Activated T-helper 2 cell treated with anti-CD3 and anti-CD28 coated beads, Interferon-gamma antibody, Interleukin-2, Interleukin-4, amounts not matched to agents 10 μg/mL and 5 μg/mL and 100 μg/mL, durations not matched to agents 14 hours and 24 hours and 36 hours (primary cell): ENCODE data around the gene MTHFSD. TPM values are rescaled to one million over a fixed set of nuclear protein-coding genes. Genes with fewer than 3 reads are reported as not detected.

Source experiments
- DNase-seq: peaks from one replicate; pipeline ENCODE4 v3.0.0; 2021; ENCODE audit warnings: low spot score
- H3K27ac Mint-ChIP-seq: one replicate; pipeline ENCODE4 v1.8.0; 2021; ENCODE audit warnings: mixed read lengths
- H3K27me3 Mint-ChIP-seq: one replicate; pipeline ENCODE4 v1.8.0; 2021; ENCODE audit warnings: low read depth, mixed read lengths
- H3K36me3 Mint-ChIP-seq: one replicate; pipeline ENCODE4 v1.8.0; 2021; ENCODE audit warnings: low read depth, mixed read lengths
- H3K4me1 Mint-ChIP-seq: one replicate; pipeline ENCODE4 v1.8.0; 2021; ENCODE audit warnings: low read depth, mixed read lengths
- H3K4me3 Mint-ChIP-seq: one replicate; pipeline ENCODE4 v1.8.0; 2021; ENCODE audit warnings: low read depth, mild to moderate bottlenecking, moderate library complexity, mixed read lengths
- H3K9me3 Mint-ChIP-seq: one replicate; pipeline ENCODE4 v1.8.0; 2021; ENCODE audit warnings: mixed read lengths
- intact Hi-C: fragments of 100-400 bp; cut with micrococcal nuclease; formaldehyde crosslinking; loops from one replicate; pipeline ENCODE4 v1.15.1; 2023
- total RNA-seq: library from RNA; stranded (reverse); gene quantifications from 2 replicates; pipeline ENCODE4 v1.2.3, GENCODE V29; 2022

Gene MTHFSD
- total RNA-seq, 1 donor from 2014 or later = 21.9 TPM

GRCh38 chr16:86547286-86547685 lies 7.7 kb downstream of the MTHFSD start:
- no peaks in the 10 kb centered on the region for H3K9me3 Mint-ChIP-seq
- H3K27me3 Mint-ChIP-seq = no peaks in the 10 kb centered on the region
- H3K4me3 Mint-ChIP-seq = no peak overlapping the region
- intact Hi-C loops = no loop called here
- no peak overlapping the region for H3K27ac Mint-ChIP-seq
- no peak for DNase-seq
- H3K4me1 Mint-ChIP-seq = peaks cover 22% of the 10 kb centered on the region
- H3K36me3 Mint-ChIP-seq = peaks cover 60% of the 10 kb centered on the region

DNA sequence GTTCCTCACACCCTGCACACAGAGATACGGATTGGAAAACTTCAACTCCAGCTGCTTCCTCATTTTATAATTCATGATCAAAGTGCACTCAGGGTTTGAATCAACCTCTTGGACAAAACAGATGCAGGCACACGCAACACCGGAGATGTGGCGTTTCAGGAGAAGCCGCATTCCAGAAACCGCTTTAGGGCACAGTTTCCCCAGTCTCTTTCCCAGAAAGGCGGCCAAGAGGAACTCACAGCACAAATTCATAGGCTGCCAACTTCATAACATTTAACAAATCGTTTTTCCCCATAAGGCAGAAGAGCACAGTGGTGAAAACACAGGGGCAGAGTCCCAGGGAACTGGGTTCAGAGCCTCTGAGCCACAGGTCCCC lies 8.4 kb downstream of the MTHFSD start:
- H3K27ac Mint-ChIP-seq = no peak overlapping the region
- no peak for DNase-seq
- no peaks in the 10 kb centered on the region for H3K27me3 Mint-ChIP-seq
- intact Hi-C loops = no loop called here
- no peak overlapping the region for H3K4me3 Mint-ChIP-seq
- H3K36me3 Mint-ChIP-seq = peaks cover 61% of the 10 kb centered on the region
- no peaks in the 10 kb centered on the region for H3K9me3 Mint-ChIP-seq
- H3K4me1 Mint-ChIP-seq = peaks cover 22% of the 10 kb centered on the region

DNA sequence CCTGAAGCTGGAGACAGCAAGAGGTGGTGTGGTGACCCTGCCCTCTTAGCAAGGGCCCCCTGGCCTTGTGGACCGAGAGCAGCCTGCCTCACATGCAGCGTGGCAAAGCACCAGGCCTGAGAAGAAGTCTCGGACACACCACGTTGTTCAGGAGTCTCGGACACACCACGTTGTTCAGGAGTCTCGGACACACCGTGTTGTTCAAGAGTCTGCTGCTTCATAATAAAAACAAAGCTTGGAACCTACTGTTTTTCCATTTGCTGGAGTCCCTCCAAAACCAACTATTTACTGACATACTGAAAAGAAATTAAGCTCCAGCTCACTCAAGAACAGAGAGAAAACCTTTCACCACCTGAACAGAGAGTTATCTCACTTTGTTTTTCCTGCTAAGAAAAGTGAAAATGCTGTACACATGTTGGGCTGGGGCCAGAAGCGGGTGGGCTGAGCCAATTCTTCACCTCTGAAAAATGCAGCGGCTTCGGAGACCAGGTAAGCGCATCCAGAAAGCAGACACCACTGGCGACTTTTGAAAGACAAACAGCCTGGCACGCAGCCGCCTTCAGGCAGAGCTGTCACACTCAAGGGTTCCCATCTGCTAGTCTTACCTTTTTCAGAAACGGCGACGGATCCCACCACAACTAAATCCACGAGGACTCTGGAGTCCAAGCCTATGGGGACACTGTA lies 8.9 kb downstream of the MTHFSD start:
- intact Hi-C loops = no loop called here
- H3K27ac Mint-ChIP-seq = no peak overlapping the region
- no peaks in the 10 kb centered on the region for H3K27me3 Mint-ChIP-seq
- peaks cover 61% of the 10 kb centered on the region for H3K36me3 Mint-ChIP-seq
- no peaks in the 10 kb centered on the region for H3K9me3 Mint-ChIP-seq
- no peak for DNase-seq
- no peak overlapping the region for H3K4me3 Mint-ChIP-seq
- H3K4me1 Mint-ChIP-seq = peaks cover 18% of the 10 kb centered on the region

- Mint-ChIP-seq H3K27ac (no peak overlapping the region), H3K4me3 (no peak overlapping the region), H3K9me3 (no peaks in the 10 kb centered on the region), H3K4me1 (peaks cover 13% of the 10 kb centered on the region), H3K36me3 (peaks cover 63% of the 10 kb centered on the region), H3K27me3 (no peaks in the 10 kb centered on the region)
- intact Hi-C loops = no loop called here
- no peak for DNase-seq
These were observed 9.6 kb downstream of the MTHFSD start for GRCh38 chr16:86545481-86545880.

GRCh38 chr16:86542756-86543750 lies 12.0 kb downstream of the MTHFSD start:
- peaks cover 66% of the 10 kb centered on the region for H3K36me3 Mint-ChIP-seq
- no peak overlapping the region for H3K27ac Mint-ChIP-seq
- intact Hi-C loops = no loop called here
- H3K4me1 Mint-ChIP-seq = no peaks in the 10 kb centered on the region
- DNase-seq = no peak
- H3K27me3 Mint-ChIP-seq = no peaks in the 10 kb centered on the region
- H3K9me3 Mint-ChIP-seq = no peaks in the 10 kb centered on the region
- H3K4me3 Mint-ChIP-seq = no peak overlapping the region

DNA sequence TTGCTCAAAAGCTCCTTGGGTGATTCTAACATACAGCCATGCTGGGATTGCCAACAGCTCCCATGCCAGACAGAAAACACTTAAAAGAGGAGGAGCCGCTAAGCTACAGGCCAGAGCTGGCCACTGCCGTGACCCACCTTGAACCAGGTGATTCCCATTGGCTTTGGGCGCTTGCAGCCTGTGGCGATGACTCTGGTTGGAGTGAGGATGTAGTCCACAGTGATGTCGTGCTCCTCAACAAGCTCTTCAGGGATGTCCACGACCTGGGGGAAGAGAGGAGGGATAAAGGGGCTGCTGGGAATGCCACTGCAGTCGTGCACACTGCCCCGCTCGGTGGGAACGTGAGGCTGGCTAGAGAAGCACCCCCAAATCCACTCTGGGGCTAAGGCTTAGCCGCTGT lies 13.5 kb downstream of the MTHFSD start:
- H3K9me3 Mint-ChIP-seq = no peaks in the 10 kb centered on the region
- no peak for DNase-seq
- no peak overlapping the region for H3K4me3 Mint-ChIP-seq
- no peak overlapping the region for H3K27ac Mint-ChIP-seq
- peaks cover 56% of the 10 kb centered on the region for H3K36me3 Mint-ChIP-seq
- intact Hi-C loops = no loop called here
- H3K27me3 Mint-ChIP-seq = no peaks in the 10 kb centered on the region
- no peaks in the 10 kb centered on the region for H3K4me1 Mint-ChIP-seq

- DNase-seq = no peak
- Mint-ChIP-seq H3K9me3 (no peaks in the 10 kb centered on the region), H3K27ac (no peak overlapping the region), H3K4me1 (no peaks in the 10 kb centered on the region), H3K4me3 (no peak overlapping the region), H3K36me3 (peaks cover 49% of the 10 kb centered on the region), H3K27me3 (no peaks in the 10 kb centered on the region)
- intact Hi-C loops = no loop called here
These were observed 14.1 kb downstream of the MTHFSD start for GRCh38 chr16:86540894-86541293.

DNA sequence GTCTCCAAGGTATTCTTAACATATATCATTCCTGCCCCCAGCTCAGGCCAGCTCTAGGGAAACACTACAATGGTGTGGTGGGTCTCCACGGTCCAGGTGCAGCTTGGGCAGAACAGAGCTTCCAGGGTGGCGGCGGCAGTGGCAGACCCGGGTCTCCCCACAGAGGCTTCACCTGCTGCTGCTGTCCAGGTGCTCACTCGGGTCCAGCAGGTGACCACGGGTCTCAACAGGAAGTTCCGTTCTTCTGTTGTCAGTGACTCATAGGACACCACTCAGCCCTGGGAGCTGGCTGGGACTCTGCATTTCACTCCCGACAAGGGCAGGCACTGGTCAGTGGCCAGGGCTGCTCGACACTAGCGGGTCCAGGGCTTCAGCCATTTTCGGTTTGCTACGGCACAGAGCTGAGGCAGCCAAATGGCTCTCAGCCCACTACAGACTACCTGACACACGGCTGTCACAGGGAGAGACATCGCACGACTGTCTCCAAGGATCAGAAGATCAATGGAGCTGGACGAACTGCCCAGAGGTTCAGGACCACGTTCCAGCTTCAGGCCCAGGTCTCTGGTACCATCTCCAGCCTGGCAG lies 16.7 kb downstream of the MTHFSD start:
- H3K4me3 Mint-ChIP-seq = no peak overlapping the region
- H3K27ac Mint-ChIP-seq = no peak overlapping the region
- H3K36me3 Mint-ChIP-seq = peaks cover 32% of the 10 kb centered on the region
- no peaks in the 10 kb centered on the region for H3K9me3 Mint-ChIP-seq
- no peaks in the 10 kb centered on the region for H3K4me1 Mint-ChIP-seq
- intact Hi-C loops = no loop called here
- no peaks in the 10 kb centered on the region for H3K27me3 Mint-ChIP-seq
- DNase-seq = no peak

DNA sequence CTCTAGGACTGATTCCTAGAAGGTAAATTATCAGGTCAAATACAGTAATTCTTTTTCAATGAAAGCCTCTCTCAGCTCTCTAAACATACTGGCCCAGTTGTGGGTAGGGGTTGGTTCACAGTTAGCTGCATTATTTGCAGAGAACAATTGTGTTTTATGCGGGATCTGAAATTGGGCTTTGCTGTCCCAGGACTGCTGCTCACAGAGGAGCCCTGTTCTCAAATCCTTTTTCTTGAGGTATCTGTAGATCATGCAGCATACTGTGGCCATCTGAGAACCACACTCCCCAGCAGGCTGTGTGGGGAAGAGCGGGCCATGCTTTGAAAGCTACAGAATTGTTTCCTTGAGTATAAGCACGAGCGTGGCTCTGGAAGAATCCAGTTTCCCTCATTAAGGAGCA lies 17.5 kb downstream of the MTHFSD start:
- Mint-ChIP-seq H3K4me3 (no peak overlapping the region), H3K27me3 (no peaks in the 10 kb centered on the region)

GRCh38 chr16:86536621-86537020 lies 18.4 kb downstream of the MTHFSD start:
- DNase-seq = no peak
- Mint-ChIP-seq H3K9me3 (no peaks in the 10 kb centered on the region), H3K4me3 (no peak overlapping the region), H3K36me3 (peaks cover 22% of the 10 kb centered on the region), H3K4me1 (no peaks in the 10 kb centered on the region), H3K27me3 (no peaks in the 10 kb centered on the region), H3K27ac (no peak overlapping the region)
- intact Hi-C loops = no loop called here

More for the DNA sequence above, 17.5 kb downstream of the MTHFSD start:
- no peak for DNase-seq
- H3K9me3 Mint-ChIP-seq = no peaks in the 10 kb centered on the region
- no peak overlapping the region for H3K27ac Mint-ChIP-seq
- intact Hi-C loops = no loop called here
- H3K36me3 Mint-ChIP-seq = peaks cover 28% of the 10 kb centered on the region
- H3K4me1 Mint-ChIP-seq = no peaks in the 10 kb centered on the region

- H3K36me3 Mint-ChIP-seq = peaks cover 11% of the 10 kb centered on the region
- H3K27ac Mint-ChIP-seq = no peak overlapping the region
- intact Hi-C loops = no loop called here
- no peak overlapping the region for H3K4me3 Mint-ChIP-seq
- no peak for DNase-seq
- H3K27me3 Mint-ChIP-seq = no peaks in the 10 kb centered on the region
- H3K4me1 Mint-ChIP-seq = no peaks in the 10 kb centered on the region
- H3K9me3 Mint-ChIP-seq = no peaks in the 10 kb centered on the region
These were observed 20.0 kb downstream of the MTHFSD start for GRCh38 chr16:86534779-86535615.

DNA sequence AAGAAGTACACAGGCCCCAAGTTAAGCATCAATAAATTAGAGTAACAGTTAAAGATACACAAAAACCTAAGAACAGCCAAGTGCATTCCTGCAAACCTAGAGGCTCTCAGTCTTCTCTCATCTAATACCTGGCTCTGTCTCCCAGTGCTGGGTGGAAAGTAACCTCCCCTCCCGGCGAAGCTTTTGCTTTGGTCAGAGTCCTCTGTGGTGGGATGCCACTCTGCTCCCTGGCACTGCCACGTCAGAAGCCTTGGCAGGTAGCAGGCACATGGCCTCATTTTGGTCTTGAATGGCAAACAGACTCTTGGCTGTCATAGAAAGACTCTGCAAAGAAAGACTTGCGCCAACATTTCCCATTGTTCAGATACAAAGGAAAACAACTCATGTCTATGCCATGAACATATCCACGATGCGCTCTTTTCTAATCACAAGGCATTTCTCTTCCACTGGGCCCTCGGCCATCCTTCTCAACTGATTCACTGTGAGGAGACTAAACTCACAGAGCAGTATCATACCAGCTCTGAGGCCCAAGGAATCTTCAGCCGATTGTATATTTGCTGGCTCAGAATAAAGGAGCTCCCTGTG lies 21.2 kb downstream of the MTHFSD start:
- Mint-ChIP-seq H3K4me1 (no peaks in the 10 kb centered on the region), H3K36me3 (peaks cover 7% of the 10 kb centered on the region), H3K27ac (no peak overlapping the region), H3K9me3 (no peaks in the 10 kb centered on the region), H3K27me3 (no peaks in the 10 kb centered on the region), H3K4me3 (no peak overlapping the region)
- DNase-seq = no peak
- intact Hi-C loops = no loop called here
